DMS53 treated with DMSO at 0.1 percent for 48 hours (cell line): ENCODE data around the gene INPP5D.
"Not testable (repeated sequence)": the region's sequence is repeated elsewhere in the genome, so short reads cannot be mapped to it uniquely, and the experiment has no call there.

Experiments used
- DNase-seq: peaks from one replicate; lab custom pipeline; 2025; ENCODE audit not compliant: unreplicated experiment; lab: John Stamatoyannopoulos, UW

INPP5D gene

DNA sequence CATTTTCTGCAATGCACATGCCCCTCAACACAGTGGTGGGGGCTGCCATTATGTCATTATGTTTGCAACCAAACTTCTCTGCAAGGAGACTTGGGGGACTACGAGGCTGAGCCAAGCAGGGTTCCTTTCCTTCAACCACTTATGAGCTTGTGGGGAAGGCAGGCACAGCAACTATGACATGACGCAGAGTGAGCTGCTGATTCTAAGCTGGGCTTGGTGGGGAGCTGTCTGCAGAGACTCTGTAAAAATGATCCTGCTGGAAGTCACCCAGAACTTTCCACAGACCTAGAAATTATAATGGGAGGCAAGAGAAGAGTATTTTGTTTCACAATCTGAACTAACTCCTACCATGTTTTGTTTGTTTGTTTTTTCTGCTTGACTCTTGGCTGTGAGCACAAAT, 55.6 kb downstream of the INPP5D start:
- no peak for DNase-seq

DNA sequence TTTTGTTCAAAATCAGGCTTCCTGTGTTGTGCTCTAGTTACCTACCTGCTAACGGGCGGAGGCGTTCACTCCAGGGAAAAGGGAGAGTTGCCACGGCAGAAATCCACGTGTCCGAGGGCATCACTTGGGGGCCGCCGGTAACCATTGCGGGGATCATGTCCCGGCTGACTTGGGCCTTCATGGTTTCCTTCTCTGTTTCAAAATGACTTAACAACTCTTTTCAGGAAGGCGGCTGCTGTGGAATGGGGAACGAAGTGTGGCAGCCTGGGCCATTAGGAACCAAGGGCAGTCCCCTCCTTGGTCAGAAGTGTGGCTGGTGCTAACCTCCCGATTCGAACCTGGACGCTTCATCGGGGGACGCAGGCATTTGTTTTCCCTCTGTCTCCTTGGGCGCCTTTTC, 56.8 kb downstream of the INPP5D start:
- DNase-seq: no peak

DNA sequence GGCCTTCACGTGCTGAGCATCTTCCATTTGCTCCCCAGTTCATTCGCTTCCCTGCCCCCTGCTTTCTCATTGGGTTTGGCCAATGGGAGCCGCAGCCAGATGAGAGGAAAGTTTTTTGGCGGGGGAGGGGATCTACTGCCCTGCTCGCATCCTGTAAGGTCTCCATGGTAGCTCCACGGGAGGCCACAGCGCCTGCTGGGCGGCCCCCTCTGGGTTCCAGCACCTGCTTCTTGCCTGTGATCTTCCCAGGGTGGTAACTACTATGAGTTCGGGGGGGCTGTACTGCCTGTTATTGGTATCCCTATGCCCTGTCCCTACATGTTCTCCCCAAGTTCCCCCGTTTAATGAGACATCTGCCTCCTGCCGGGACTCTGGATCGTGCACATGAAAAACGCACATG, 57.2 kb downstream of the INPP5D start:
- DNase-seq: no peak

DNA sequence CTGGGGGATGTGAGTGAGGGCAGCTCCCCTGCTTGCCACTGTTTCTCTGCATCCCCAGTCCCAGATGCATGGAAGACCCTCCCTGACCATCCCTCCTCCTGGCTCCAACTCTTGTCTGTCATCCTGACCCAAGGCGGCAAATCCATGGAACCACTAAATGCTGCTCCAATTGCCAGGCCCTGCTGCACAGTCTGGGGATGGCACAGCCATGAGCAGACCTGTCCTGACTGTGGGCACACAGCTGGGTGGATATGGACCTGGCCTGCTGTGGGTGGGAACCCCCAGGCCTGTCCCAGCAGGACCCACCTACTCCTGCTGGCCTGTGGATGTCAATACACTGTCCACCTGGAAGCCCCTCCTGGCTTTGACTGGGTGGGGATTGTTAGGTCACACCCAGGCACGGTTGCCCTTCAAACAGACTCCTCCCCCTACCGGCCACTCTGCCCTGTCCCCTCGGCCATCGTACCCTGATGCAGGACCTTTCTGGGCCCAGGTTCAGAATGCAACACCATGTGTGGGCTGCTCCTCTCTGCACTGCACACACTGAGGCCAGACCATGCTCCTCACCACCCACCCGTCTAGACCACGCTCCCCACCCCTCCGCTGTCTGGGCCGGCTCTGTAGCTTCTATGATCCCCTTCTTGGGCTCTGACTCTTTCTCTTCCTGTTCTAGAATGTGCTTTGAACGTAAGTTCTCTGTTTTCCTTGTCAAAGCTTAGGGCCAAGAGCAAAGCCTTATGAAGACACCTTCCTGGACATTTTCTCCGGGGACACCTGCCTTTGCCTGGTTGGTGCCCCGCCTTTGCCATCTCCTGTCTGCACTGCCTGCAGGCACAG, 57.9 kb downstream of the INPP5D start:
- no peak for DNase-seq

DNA sequence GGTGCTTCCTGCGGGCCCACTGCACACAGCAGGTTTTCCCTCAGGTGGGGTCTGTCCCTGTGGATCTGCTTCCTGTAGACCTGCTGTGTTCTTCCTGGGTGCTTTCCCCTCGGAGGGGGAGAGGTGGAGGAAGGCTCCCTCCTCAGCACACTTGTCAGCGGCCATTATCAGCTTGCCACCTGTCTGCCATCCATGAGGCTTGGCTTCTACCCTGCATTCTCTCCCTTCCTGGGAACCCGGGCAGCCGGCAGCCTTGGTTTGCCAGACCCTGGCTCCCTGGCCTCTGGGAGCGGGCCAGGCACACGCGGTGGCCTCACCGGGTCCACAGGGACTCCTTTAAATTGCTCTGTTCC, 58.5 kb downstream of the INPP5D start:
- no peak for DNase-seq

DNA sequence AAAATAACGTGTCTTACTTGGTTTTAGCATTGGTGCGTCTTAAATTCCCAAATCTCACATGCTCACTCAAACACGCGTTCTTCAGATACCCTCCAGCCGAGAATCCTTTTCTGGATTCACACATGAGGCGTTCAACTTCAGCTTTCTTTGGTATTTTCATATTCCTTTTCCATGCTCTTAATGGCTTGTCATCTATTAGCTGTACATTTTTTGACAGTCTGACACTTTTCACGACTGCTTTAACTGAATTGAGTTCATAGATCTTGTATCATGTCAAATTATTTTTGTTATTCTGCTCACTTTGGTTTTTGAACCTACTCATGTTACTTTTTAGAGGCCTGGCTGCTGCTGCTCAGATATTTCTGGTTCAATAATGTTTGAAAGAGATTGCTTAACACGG, 59.0 kb downstream of the INPP5D start:
- no peak for DNase-seq

DNA sequence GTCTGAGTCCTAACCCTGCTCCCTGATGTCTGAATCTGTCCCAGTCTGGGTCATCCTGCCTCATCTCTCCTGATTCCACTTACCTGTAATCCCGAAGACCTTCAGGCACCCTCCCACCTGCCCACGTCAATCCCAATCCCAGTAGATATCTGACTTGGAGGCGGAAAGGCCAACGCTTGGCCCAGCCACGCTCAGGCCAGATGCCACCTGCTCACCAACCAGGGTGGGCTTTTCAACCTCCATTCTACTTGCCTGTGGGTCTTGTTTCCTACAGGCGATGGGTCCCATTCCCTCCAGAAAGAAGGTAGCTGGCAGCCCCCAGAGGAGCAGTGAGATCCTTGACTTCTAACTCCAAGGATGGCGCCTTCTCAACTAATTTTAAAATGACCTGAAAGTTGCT, 59.7 kb downstream of the INPP5D start:
- no peak for DNase-seq

DNA sequence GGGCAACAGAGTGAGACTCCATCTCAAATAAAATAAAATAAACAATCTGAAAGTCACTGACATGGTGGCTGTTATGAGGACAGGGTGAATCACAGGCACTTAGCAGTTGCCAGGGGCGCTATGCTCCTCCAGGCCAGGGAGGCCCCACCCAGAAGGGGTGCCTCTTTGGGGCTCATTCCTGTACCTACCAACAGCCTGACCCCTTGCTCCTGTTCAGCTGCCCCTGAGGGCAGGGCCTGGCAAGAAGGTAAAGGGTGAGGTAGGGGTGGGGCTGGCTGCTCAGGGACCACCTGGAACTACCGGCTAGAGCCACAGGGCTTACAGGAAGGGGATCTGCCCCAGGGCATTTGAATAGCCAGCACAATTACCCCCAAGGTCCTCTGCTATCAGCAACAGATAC, 60.3 kb downstream of the INPP5D start:
- DNase-seq: no peak

DNA sequence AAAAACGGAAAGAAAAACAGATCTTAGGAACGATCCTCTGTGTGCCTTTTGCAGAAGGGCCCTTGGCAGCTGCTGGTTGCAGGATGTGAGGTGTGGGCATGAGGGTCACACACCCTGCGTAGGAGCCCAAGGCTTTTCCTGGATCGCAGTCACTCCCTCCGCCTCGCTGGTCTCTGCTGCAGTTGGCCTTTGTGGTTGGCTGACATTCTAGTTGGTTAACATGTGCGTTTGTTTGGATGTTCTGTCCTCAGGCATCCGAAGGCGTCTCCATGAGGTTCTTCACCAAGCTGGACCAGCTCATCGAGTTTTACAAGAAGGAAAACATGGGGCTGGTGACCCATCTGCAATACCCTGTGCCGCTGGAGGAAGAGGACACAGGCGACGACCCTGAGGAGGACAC, 61.7 kb downstream of the INPP5D start:
- DNase-seq: no peak

DNA sequence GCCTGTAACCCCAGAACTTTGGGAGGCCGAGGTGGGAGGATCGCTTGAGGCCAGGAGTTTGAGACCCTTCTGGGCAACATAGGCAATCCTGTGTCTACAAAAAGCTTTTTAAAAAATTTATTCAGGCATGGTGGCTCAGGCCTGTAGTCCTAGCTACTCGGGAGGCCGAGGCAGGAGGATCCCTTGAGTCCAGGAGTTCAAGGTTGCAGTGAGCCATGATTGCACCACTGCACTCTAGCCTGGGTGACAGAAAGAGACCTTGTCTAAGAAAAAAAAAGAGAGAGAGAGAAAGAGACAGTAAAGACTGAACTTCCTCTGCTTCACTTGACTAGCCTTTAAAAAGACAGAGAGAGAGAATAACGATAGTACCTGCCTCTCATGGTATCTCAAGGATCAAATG, 62.4 kb downstream of the INPP5D start:
- DNase-seq: no peak

DNA sequence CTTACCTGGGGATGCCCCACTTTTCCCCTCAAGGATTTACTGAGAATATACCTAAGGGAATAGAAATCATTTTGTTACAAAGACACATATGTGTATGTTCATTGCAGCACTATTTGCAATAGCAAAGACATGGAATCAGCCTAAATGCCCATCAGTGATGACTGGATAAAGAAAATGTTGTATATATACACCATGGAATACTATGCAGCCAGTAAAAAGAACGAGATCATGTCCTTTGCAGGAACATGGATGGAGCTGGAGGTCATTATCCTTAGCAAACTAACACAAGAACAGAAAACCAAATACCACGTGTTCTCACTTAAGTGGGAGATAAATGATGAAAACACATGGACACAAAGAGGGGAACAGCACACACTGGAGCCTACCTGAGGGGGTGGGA, 63.4 kb downstream of the INPP5D start:
- not testable (repeated sequence) for DNase-seq

DNA sequence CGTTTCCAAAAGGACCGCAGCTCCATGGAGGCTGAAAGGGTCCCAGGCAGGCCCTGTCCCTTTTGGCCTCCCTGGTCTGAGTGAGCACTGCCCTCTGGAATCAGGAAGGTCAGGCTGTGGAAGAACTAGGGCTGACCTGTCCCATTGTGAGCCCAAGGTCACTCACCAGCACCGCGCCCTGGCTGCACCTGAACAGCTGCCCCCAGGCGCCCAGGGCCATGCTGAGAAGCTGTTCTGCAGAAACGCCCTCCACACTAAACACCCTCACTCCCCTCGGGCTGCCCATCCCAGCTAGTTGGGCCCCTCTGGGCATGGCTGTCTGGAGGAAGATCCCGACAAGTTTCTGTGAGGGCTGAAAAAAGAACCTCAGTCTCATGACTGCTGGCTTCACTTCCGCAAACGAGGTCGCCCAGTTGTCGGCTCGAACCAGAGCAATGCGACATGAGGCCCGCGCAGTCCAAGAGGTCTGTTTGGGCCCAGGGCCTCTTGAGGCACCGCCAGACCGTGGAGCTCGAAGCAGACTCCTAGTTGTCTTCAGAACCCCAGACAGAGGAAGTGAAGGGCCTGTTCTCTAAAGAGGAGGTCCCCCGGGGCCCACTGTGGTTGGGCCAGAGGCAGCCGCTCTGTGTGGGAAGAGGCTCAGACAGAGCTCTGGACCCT, 64.4 kb downstream of the INPP5D start:
- no peak for DNase-seq

DNA sequence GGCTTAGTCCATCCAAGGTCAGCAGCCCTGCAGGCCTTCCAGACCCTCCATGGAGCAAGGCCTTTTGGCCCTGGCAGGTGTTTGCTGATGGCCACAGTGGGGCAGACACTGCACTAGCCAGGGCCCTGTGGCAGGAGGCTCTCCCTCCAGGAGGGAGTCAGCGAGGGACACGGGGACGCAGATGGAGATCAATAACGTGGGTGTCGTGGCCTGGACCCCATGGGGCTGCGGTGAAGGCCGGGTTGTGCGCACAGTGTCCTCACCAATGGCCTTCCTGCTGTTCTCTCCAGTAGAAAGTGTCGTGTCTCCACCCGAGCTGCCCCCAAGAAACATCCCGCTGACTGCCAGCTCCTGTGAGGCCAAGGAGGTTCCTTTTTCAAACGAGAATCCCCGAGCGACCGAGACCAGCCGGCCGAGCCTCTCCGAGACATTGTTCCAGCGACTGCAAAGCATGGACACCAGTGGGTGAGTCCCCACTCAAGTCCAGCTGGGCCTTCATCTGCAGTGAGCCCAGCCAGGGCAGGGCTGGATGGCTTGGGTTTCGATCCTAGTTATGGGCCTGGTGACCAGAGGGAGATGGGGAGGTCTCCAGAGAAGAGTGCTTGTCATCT, 65.4 kb downstream of the INPP5D start:
- DNase-seq: no peak

DNA sequence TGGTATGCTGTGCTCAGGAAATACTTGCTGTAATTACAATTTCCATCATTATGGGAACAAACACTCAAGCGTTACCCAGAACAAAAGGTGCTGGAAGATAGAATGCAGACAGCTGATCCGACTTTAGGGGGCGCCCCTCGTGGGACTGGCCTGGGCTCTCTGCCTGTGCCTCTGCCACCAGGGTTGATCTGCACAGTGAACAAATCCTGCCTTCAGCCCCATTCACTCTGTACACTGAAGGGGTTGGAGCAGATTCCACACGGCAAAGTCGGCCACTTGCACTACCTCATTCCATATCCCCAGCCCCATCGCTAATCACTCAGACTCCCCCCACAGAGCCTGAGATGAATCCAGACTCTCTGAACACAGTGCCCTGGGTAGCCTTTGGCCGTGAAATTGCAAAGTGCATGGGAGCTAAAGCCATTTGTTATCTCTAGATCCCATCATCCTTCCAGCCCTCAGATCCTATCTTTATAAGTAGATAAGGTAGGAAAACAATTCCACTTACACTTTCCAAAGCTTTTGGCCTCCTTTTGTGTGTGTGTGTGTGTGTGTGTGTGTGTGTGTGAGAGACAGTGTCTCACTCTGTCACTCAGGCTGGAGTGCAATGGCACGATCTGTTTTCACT, 69.3 kb downstream of the INPP5D start:
- DNase-seq: no peak

DNA sequence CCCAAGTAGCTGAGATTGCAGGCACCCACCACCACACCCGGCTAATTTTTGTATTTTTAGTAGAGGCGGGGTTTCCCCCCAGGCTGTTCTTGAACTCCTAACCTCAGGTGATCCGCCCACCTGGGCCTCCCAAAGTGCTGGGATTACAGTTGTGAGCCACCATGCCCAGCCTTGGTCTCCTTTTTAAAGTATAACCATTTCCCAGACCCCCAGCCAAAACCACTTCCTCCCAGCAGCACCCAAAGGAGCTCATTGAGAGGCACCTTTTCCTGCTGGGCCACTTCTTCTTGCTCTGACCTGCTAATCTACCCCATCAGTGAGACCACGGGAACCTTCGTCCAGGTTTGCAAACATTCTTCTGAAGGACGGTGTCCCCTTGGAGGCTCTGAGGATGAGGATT, 69.9 kb downstream of the INPP5D start:
- DNase-seq: no peak

DNA sequence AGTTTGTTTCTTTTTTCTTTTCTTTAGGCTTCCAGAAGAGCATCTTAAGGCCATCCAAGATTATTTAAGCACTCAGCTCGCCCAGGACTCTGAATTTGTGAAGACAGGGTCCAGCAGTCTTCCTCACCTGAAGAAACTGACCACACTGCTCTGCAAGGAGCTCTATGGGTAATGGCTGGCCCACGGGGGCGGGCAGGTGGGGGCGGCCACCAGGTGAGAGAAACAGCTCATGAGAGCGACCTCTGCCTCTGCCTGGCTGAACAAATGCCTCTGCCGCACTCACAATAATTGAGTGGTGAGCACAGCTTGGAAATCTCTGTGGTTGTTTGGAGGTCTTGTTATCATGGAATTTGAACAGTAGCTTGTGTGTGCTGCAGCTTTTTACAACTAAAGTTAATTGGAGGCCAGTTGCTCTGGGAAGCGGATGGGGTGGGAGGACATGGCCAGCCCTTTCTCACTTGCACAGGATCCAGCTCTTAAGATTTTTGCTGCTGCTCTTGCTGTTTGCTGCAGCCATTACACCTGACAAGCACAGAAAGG, 70.4 kb downstream of the INPP5D start:
- DNase-seq: no peak

DNA sequence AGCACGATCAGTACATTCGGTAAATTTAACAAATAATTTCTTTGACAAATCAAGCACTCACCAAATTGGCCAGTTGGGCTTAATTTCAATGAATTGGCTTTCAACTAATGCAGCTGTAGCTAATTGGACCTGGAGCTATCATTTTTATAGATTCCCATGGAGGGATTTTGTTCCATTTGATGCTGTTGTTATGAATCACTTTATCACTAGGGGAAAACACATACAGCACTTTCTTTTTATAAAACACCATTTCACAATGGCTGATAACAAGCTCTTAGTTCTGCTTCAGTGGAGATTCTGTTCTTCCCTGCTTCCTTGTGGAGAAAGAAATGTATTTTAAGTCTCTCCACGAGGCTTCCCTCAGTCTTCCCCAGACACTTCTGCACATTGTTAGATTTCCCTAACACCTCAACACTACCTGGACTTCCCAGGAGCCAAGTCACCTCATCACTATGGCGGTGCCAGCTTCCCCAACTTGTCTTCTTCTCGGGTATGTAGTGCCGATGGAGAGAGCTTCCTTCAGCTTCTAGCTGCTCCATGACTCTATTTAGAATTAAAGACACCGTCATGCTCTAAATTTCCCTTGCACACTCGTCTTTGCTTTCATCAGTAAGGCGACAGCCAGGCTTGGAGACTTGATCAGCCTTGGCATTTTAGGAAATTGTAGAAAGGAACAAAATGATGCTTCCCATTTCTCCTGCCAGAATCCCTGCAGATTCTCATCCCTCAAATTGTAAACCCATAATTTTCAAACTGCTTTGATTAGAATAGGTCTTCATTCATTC, 72.0 kb downstream of the INPP5D start:
- DNase-seq: no peak

DNA sequence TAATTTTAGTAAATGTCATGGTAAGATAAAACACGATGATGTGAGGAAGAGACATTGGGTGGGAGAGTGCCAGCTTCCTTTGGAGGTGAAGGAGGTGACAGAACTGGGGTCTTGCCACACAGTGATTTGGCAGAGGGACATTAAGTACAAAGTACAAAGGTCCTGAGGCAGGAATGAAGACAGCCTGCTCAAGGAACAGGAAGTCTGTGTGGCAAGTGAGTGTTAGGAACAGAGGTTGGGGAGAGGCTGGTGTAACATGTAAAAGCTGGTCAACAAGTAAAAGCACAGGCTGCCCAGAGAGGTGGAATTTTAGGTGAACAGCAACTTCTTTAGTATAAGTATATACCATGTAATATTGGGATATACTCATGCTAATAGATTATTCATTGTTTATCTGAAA, 73.1 kb downstream of the INPP5D start:
- no peak for DNase-seq

DNA sequence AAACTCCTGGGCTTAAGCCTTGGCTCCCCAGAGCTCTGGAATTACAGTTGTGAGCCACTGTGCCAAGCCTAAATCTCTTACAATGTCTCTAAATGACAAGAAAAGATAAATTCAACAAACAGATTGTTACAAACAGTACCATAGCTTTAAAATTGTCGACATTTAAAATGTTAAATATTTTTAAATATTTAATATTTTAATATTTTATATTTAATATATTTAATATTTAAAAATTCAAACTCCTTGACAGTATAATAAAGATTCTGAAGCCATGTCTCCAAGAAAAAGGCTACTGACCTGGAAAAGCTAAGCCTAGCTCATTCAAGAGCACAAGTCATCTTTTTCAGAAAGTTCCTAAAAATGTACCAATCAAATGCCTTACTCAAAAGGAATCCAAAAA, 75.3 kb downstream of the INPP5D start:
- DNase-seq: no peak

DNA sequence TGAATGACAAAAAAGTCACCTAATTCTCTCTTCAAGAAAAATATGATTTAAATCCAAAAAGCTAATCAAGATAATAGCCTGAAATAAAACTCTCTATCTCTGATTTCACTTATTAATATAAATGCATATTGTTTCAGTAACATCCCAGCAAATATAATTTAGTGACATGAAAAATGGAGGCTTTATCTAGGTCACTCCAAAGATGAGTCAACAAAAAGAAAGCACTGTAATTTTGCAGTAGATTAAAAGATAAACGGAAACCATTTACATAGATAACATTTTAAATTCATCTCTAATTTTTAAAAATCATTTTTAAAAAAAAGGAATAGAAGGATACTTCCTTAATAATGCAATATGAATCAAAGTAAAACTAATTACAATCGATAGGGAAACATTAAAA, 76.9 kb downstream of the INPP5D start:
- DNase-seq: no peak

DNA sequence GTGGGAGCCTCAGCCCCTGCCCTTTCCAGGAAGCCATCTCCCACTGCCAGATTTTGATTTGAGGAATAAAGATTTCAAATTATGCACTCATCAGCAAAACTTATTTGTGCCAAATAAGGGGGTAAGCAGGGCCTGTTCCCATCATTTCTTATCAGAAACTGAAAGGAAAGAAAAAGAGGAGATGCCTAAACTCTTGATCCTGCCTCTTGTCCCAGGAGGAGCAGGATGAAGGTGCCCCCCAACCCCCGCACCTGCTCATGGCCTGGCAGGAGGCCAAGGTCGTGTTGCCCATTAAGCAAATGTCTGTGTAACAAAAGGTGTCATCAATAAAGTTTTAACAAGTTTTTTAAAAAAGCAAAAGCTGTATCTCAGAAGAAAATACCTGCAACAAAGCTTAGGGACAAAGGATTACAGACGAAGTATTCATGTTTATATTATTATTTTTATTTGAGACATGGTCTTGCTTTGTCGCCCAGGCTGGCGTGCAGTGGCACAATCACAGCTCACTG, 80.0 kb downstream of the INPP5D start:
- DNase-seq: no peak
